Neural progenitor cell (in vitro differentiated cells): Measurements from ENCODE around the gene ADAM11.

Experiments used
- EZH2phosphoT487 ChIP-seq: fragments of 200-600 bp; sonication (generic); IDR thresholded peaks from 2 replicates; pipeline ENCODE4 v1.6.1; 2017; ENCODE audit warnings: antibody characterized with exemption
- TF ChIP-seq, protein P1 (sequence below): fragments of 200-600 bp; sonication (generic); IDR thresholded peaks from 2 replicates; pipeline ENCODE4 v1.5.1; 2017; ENCODE audit warnings: antibody characterized with exemption, mild to moderate bottlenecking

DNA sequence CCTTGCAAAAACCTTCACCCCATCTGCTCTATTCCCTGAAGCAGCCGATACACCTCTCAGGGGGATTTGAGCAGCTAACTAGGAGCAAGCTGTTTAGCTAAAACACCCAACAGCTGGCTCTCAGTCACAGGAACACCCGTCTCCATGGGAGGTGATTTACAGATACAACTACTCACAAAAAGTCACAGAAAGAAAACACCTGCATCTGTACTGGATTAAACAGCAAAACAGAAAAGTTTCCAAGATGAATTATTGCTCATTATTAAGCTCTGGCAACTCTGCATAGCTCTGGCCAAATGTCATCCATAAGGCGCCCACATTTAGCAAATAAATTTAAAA lies 49.0 kb downstream of the ADAM11 start:
- TF ChIP-seq, protein P1, sequence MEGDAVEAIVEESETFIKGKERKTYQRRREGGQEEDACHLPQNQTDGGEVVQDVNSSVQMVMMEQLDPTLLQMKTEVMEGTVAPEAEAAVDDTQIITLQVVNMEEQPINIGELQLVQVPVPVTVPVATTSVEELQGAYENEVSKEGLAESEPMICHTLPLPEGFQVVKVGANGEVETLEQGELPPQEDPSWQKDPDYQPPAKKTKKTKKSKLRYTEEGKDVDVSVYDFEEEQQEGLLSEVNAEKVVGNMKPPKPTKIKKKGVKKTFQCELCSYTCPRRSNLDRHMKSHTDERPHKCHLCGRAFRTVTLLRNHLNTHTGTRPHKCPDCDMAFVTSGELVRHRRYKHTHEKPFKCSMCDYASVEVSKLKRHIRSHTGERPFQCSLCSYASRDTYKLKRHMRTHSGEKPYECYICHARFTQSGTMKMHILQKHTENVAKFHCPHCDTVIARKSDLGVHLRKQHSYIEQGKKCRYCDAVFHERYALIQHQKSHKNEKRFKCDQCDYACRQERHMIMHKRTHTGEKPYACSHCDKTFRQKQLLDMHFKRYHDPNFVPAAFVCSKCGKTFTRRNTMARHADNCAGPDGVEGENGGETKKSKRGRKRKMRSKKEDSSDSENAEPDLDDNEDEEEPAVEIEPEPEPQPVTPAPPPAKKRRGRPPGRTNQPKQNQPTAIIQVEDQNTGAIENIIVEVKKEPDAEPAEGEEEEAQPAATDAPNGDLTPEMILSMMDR: no peak
- TF ChIP-seq EZH2phosphoT487: no peak
